Neural cell (in vitro differentiated cells): ENCODE measurements around the gene KIAA0513. TPM values are rescaled to one million over a fixed set of nuclear protein-coding genes. Genes with fewer than 3 reads are reported as not detected.

ENCODE experiments used
- H2AFZ ChIP-seq: fragments of 200-600, 300-800 bp; sonication (generic), shearing (Covaris generic); 2 replicates; pipeline ENCODE4 v1.6.0; 2014; ENCODE audit warnings: low read depth, mild to moderate bottlenecking, antibody characterized with exemption, low read length, moderate library complexity
- H3F3A ChIP-seq: fragments of 200-600 bp; shearing (Covaris generic); 2 replicates; pipeline ENCODE4 v1.6.1; 2016; ENCODE audit warnings: mild to moderate bottlenecking, moderate library complexity, mixed read lengths, antibody characterized with exemption, low read length; ENCODE audit not compliant: insufficient read depth, poor library complexity, severe bottlenecking
- H3K27ac ChIP-seq: fragments of 200-600, 300-800 bp; sonication (generic), shearing (Covaris generic); 2 replicates; pipeline ENCODE4 v1.5.1; 2014; ENCODE audit warnings: mild to moderate bottlenecking, low read length, moderate library complexity
- H3K27me3 ChIP-seq: fragments of 300-800, 200-600 bp; sonication (generic), shearing (Covaris generic); 2 replicates; pipeline ENCODE4 v1.6.0; 2014; ENCODE audit warnings: mild to moderate bottlenecking, low read depth, low read length, moderate library complexity; ENCODE audit not compliant: insufficient read depth
- H3K36me3 ChIP-seq: fragments of 300-800, 200-600 bp; sonication (generic), shearing (Covaris generic); 2 replicates; pipeline ENCODE4 v1.5.1; 2014; ENCODE audit warnings: mild to moderate bottlenecking, antibody characterized with exemption, low read length, moderate library complexity; ENCODE audit not compliant: insufficient read depth
- H3K4me2 ChIP-seq: fragments of 300-800, 200-600 bp; sonication (generic), shearing (Covaris generic); 2 replicates; pipeline ENCODE4 v1.6.0; 2014; ENCODE audit warnings: mild to moderate bottlenecking, low read length
- H3K4me3 ChIP-seq: fragments of 300-800, 200-600 bp; sonication (generic), shearing (Covaris generic); 2 replicates; pipeline ENCODE4 v1.5.1; 2014; ENCODE audit warnings: mild to moderate bottlenecking, low read length, moderate library complexity
- H3K79me2 ChIP-seq: fragments of 200-600 bp; shearing (Covaris generic); replicated peaks from 2 replicates; pipeline ENCODE4 v1.6.0; 2014; ENCODE audit warnings: mild to moderate bottlenecking, low read length, moderate library complexity; ENCODE audit not compliant: insufficient read depth
- H3K9ac ChIP-seq: fragments of 300-800, 200-600 bp; sonication (generic), shearing (Covaris generic); 2 replicates; pipeline ENCODE4 v1.6.1; 2016; ENCODE audit warnings: mild to moderate bottlenecking, low read length, mixed read lengths
- H3K9me2 ChIP-seq: fragments of 200-600 bp; shearing (Covaris generic); 2 replicates; pipeline ENCODE4 v1.6.1; 2016; ENCODE audit warnings: mild to moderate bottlenecking, low read length, mixed read lengths; ENCODE audit not compliant: insufficient read depth
- H3K9me3 ChIP-seq: fragments of 200-600, 300-800 bp; sonication (generic), shearing (Covaris generic); 2 replicates; pipeline ENCODE4 v1.6.1; 2016; ENCODE audit warnings: mild to moderate bottlenecking, mixed run types, low read length, moderate library complexity, mixed read lengths
- H4K20me1 ChIP-seq: fragments of 200-600 bp; shearing (Covaris generic); 2 replicates; pipeline ENCODE4 v1.6.1; 2016; ENCODE audit warnings: mild to moderate bottlenecking, mixed run types; ENCODE audit not compliant: insufficient read depth
- EP300 ChIP-seq: fragments of 450-650 bp; conservative IDR thresholded peaks from 2 replicates; pipeline ENCODE4 v1.6.1; 2014; ENCODE audit warnings: antibody characterized with exemption, mild to moderate bottlenecking, moderate library complexity; ENCODE audit not compliant: poor library complexity, severe bottlenecking
- EZH2 ChIP-seq: fragments of 200-600, 300-800 bp; shearing (Covaris generic), sonication (generic); IDR thresholded peaks from 2 replicates; pipeline ENCODE4 v1.6.1; 2014; ENCODE audit warnings: antibody characterized with exemption, low read length, borderline replicate concordance, mild to moderate bottlenecking; ENCODE audit not compliant: insufficient read depth, poor library complexity, severe bottlenecking
- MXI1 ChIP-seq: fragments of 450-650 bp; conservative IDR thresholded peaks from 2 replicates; pipeline ENCODE4 v1.6.1; 2014; ENCODE audit warnings: antibody characterized with exemption, mild to moderate bottlenecking; ENCODE audit not compliant: poor library complexity, severe bottlenecking
- POLR2AphosphoS5 ChIP-seq: IDR thresholded peaks from 2 replicates; pipeline ENCODE4 v1.6.1; 2012
- RAD21 ChIP-seq: fragments of 450-650 bp; conservative IDR thresholded peaks from 2 replicates; pipeline ENCODE4 v1.6.1; 2014; ENCODE audit warnings: antibody characterized with exemption, mild to moderate bottlenecking, moderate library complexity
- REST ChIP-seq: IDR thresholded peaks from 2 replicates; pipeline ENCODE4 v1.6.1; 2012; ENCODE audit warnings: borderline replicate concordance
- SMC3 ChIP-seq: fragments of 450-650 bp; conservative IDR thresholded peaks from 2 replicates; pipeline ENCODE4 v1.6.1; 2014; ENCODE audit warnings: antibody characterized with exemption, mild to moderate bottlenecking, moderate library complexity; ENCODE audit not compliant: poor library complexity
- TAF1 ChIP-seq: IDR thresholded peaks from 2 replicates; pipeline ENCODE4 v1.6.1; 2012; ENCODE audit warnings: low read depth
- polyA plus RNA-seq: library from polyadenylated mRNA; depleted of rRNA; stranded (reverse); fragments of >200 nt; gene quantifications from 2 replicates; pipeline ENCODE4 v1.2.3, GENCODE V29; 2014
- TF ChIP-seq, protein P1 (sequence below): fragments of 450-650 bp; IDR thresholded peaks from 2 replicates; pipeline ENCODE4 v1.5.1; 2014; ENCODE audit warnings: antibody characterized with exemption, mild to moderate bottlenecking, moderate library complexity; ENCODE audit not compliant: poor library complexity, severe bottlenecking

Gene KIAA0513
- polyA plus RNA-seq, 1 donor from 2014 or later, result 18.9 TPM

DNA sequence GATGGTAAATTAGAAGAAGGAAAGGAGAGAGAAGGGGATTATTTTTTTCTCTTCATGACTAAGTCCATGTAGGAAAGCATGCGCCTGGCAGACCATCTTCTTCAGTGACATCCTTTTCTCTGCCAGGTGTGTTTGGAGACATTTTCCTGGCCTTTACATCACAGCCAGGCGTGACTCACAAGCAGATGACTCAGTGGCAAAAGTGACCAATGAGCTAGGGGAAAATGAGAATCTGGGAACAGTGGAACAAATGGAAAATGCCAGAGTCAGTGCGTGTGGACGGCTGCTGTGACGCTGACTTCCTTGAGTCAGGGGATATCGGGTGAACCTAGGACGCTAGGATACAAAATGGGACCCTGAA lies 9.4 kb downstream of the KIAA0513 start:
- Histone ChIP-seq H3K4me2 (no peak overlapping the region), H3K27me3 (no peaks in the 10 kb centered on the region), H3K9me2 (no peaks in the 10 kb centered on the region), H3K79me2 (no peaks in the 10 kb centered on the region), H2AFZ (no peak overlapping the region), H3K9me3 (no peaks in the 10 kb centered on the region), H3K9ac (no peak overlapping the region), H4K20me1 (no peaks in the 10 kb centered on the region), H3F3A (no peaks in the 10 kb centered on the region), H3K27ac (no peak overlapping the region), H3K4me3 (no peak overlapping the region), H3K36me3 (no peaks in the 10 kb centered on the region)
- TF ChIP-seq RAD21, result no peak
- TF ChIP-seq EP300, result no peak
- TF ChIP-seq POLR2AphosphoS5, result no peak
- TF ChIP-seq, protein P1, sequence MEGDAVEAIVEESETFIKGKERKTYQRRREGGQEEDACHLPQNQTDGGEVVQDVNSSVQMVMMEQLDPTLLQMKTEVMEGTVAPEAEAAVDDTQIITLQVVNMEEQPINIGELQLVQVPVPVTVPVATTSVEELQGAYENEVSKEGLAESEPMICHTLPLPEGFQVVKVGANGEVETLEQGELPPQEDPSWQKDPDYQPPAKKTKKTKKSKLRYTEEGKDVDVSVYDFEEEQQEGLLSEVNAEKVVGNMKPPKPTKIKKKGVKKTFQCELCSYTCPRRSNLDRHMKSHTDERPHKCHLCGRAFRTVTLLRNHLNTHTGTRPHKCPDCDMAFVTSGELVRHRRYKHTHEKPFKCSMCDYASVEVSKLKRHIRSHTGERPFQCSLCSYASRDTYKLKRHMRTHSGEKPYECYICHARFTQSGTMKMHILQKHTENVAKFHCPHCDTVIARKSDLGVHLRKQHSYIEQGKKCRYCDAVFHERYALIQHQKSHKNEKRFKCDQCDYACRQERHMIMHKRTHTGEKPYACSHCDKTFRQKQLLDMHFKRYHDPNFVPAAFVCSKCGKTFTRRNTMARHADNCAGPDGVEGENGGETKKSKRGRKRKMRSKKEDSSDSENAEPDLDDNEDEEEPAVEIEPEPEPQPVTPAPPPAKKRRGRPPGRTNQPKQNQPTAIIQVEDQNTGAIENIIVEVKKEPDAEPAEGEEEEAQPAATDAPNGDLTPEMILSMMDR, result no peak
- TF ChIP-seq EZH2, result no peak
- no peak for TF ChIP-seq MXI1
- no peak for TF ChIP-seq SMC3
- no peak for TF ChIP-seq REST
- no peak for TF ChIP-seq TAF1

GRCh38 chr16:85037721-85038120 lies 10.1 kb downstream of the KIAA0513 start:
- no peak overlapping the region for H3K4me3 ChIP-seq
- H3K9me3 ChIP-seq, result no peaks in the 10 kb centered on the region

More at GRCh38 chr16:85037721-85038120, 10.1 kb downstream of the KIAA0513 start:
- no peaks in the 10 kb centered on the region for H3K27me3 ChIP-seq
- no peaks in the 10 kb centered on the region for H4K20me1 ChIP-seq
- TF ChIP-seq, protein P1, result no peak
- TF ChIP-seq POLR2AphosphoS5 (no peak), REST (no peak), RAD21 (no peak), MXI1 (no peak), EZH2 (no peak), EP300 (no peak), SMC3 (no peak), TAF1 (no peak)
- H3K27ac ChIP-seq, result no peak overlapping the region
- no peaks in the 10 kb centered on the region for H3K9me2 ChIP-seq
- no peaks in the 10 kb centered on the region for H3K36me3 ChIP-seq
- no peak overlapping the region for H3K9ac ChIP-seq
- no peak overlapping the region for H2AFZ ChIP-seq
- no peaks in the 10 kb centered on the region for H3K79me2 ChIP-seq
- no peak overlapping the region for H3K4me2 ChIP-seq
- no peaks in the 10 kb centered on the region for H3F3A ChIP-seq
